ENCODE measurements around the gene CTSA.

- TF ChIP-seq CTCF (IDR thresholded peaks at IDR 0.05; ENCODE audit: insufficient read depth, low read depth, low read length) (no peak), EZH2 (IDR thresholded peaks at IDR 0.05; ENCODE audit: insufficient read depth, low read length) (no peak)
Observed at GRCh38 chr20:45944151-45944964, 53.2 kb downstream of the CTSA start.

All from astrocyte (in vitro differentiated cells and primary cell).